B cell (primary cell): ENCODE measurements around the gene ETFA. TPM values are rescaled to one million over a fixed set of nuclear protein-coding genes. Genes with fewer than 3 reads are reported as not detected.

Experiments
- ATAC-seq: fragments of 200-7000 bp; cut with Tn5 transposase; one replicate; pipeline ENCODE4 v1.10.0; 2021; ENCODE audit warnings: low read depth, mild to moderate bottlenecking, moderate number of reproducible peaks, moderate library complexity
- CTCF ChIA-PET: fragments of 350-600 bp; sonication (Branson Sonifier 250); formaldehyde crosslinking; loops from one replicate; lab custom pipeline; 2021; ENCODE audit warnings: antibody characterized with exemption, inconsistent platforms; lab: Charles Lee
- POLR2A ChIA-PET: fragments of 350-600 bp; sonication (Branson Sonifier 250); formaldehyde crosslinking; loops from one replicate; lab custom pipeline; 2021; ENCODE audit warnings: antibody characterized with exemption; lab: Charles Lee
- DNase-seq: peaks from one replicate; pipeline ENCODE4 v3.0.0; 2013
- H2AFZ ChIP-seq: 2 replicates; pipeline ENCODE4 v1.6.1; 2012; ENCODE audit warnings: mild to moderate bottlenecking, low read depth, low read length; ENCODE audit not compliant: insufficient read depth, poor library complexity, severe bottlenecking
- H3K27ac ChIP-seq, 2 donors: 1 replicate in 1 of 2; 2 replicates in 1 of 2; pipeline ENCODE4 v1.5.1; 2012 to 2013; ENCODE audit warnings: low read length in 2 of 2, mild to moderate bottlenecking in 2 of 2, moderate library complexity in 1 of 2
- H3K27me3 ChIP-seq, 4 experiments: fragments of 200-600 bp in 1 of 4; sonication (generic) in 1 of 4; replicated peaks in 1 of 4; 1 replicate in 2 of 4; 2 replicates in 2 of 4; pipeline versions ENCODE4 v1.6.1 to v1.7.0; 2013 to 2016; ENCODE audit warnings: low read length in 3 of 4, mild to moderate bottlenecking in 2 of 4, mixed read lengths in 1 of 4, moderate library complexity in 1 of 4; ENCODE audit not compliant: insufficient read depth in 4 of 4, control insufficient read depth in 3 of 4; ENCODE audit errors: control extremely low read depth in 1 of 4
- H3K36me3 ChIP-seq, 2 experiments: replicated peaks in 1 of 2; 1 replicate in 1 of 2; 2 replicates in 1 of 2; pipeline versions ENCODE4 v1.6.1 to v1.7.1; 2013; ENCODE audit warnings: low read length in 1 of 2; ENCODE audit not compliant: insufficient read depth in 2 of 2, control insufficient read depth in 1 of 2; ENCODE audit errors: control extremely low read depth in 1 of 2, extremely low read depth in 1 of 2
- H3K4me1 ChIP-seq, 2 donors: fragments of 200-600 bp in 1 of 2; sonication (generic) in 1 of 2; 1 replicate in 1 of 2; 2 replicates in 1 of 2; pipeline versions ENCODE4 v1.5.1 to v1.6.1; 2013 to 2017; ENCODE audit warnings: low read length in 2 of 2; ENCODE audit not compliant: control insufficient read depth in 2 of 2, insufficient read depth in 2 of 2
- H3K4me2 ChIP-seq: replicated peaks from 2 replicates; pipeline ENCODE3; 2012; ENCODE audit warnings: mild to moderate bottlenecking, low read depth, low read length; ENCODE audit not compliant: poor library complexity, severe bottlenecking
- H3K4me3 ChIP-seq, 5 experiments: fragments of 200-600 bp in 1 of 5; sonication (generic) in 1 of 5; 1 replicate in 3 of 5; 2 replicates in 2 of 5; pipeline versions ENCODE4 v1.5.1 to v1.7.0; 2011 to 2016; ENCODE audit warnings: low read length in 4 of 5, mild to moderate bottlenecking in 4 of 5, low read depth in 2 of 5, control low read depth in 1 of 5, moderate library complexity in 1 of 5; ENCODE audit not compliant: insufficient read depth in 1 of 5; ENCODE audit errors: control extremely low read depth in 1 of 5, extremely low read depth in 1 of 5
- H3K79me2 ChIP-seq: fragments of 200-600 bp; sonication (generic); one replicate; pipeline ENCODE4 v1.6.0; 2016; ENCODE audit warnings: low read length; ENCODE audit not compliant: control insufficient read depth, insufficient read depth
- H3K9ac ChIP-seq: fragments of 200-600 bp; sonication (generic); 2 replicates; pipeline ENCODE4 v1.6.1; 2017; ENCODE audit warnings: mild to moderate bottlenecking, low read length, moderate library complexity
- H3K9me3 ChIP-seq, 3 donors: one replicate each; pipeline versions ENCODE4 v1.6.1 to v1.7.1; 2013; ENCODE audit warnings: low read length in 2 of 3; ENCODE audit not compliant: control insufficient read depth in 2 of 3, insufficient read depth in 1 of 3; ENCODE audit errors: control extremely low read depth in 1 of 3
- H4K20me1 ChIP-seq: 2 replicates; pipeline ENCODE4 v1.6.0; 2012; ENCODE audit warnings: mild to moderate bottlenecking, low read length; ENCODE audit not compliant: insufficient read depth, control insufficient read depth, poor library complexity, severe bottlenecking
- H3K27ac Mint-ChIP-seq: one replicate; pipeline ENCODE4 v1.8.0; 2021; ENCODE audit warnings: mixed read lengths
- H3K27me3 Mint-ChIP-seq: one replicate; pipeline ENCODE4 v1.8.0; 2021; ENCODE audit warnings: mixed read lengths
- H3K4me1 Mint-ChIP-seq: one replicate; pipeline ENCODE4 v1.8.0; 2021; ENCODE audit warnings: mixed read lengths
- H3K4me3 Mint-ChIP-seq: one replicate; pipeline ENCODE4 v1.8.0; 2021; ENCODE audit warnings: mixed read lengths
- H3K9me3 Mint-ChIP-seq: one replicate; pipeline ENCODE4 v1.8.0; 2022; ENCODE audit warnings: mixed read lengths; ENCODE audit not compliant: insufficient read depth
- CTCF ChIP-seq: fragments of 200-600 bp; IDR thresholded peaks from one replicate; pipeline ENCODE4 v1.8.0; 2022; ENCODE audit warnings: antibody characterized with exemption, mild to moderate bottlenecking
- EZH2 ChIP-seq: IDR thresholded peaks from 2 replicates; pipeline ENCODE4 v1.6.1; 2012; ENCODE audit warnings: borderline replicate concordance, low read depth, mild to moderate bottlenecking, moderate library complexity, low read length; ENCODE audit not compliant: insufficient read depth, poor library complexity, severe bottlenecking
- WGBS: methylation state at CpG from one replicate; pipeline ENCODE4 v1.1.5; 2013; ENCODE audit warnings: missing lambda C conversion rate; ENCODE audit not compliant: insufficient coverage; 5-methylcytosine and 5-hydroxymethylcytosine counted together
- intact Hi-C: fragments of 100-400 bp; cut with micrococcal nuclease; formaldehyde crosslinking; loops from one replicate; pipeline ENCODE4 v1.10.0; 2022
- polyA plus RNA-seq: library from polyadenylated mRNA; depleted of rRNA; stranded (reverse); fragments of >200 nt; gene quantifications from 2 replicates; pipeline ENCODE4 v1.2.3, GENCODE V29; 2012
- total RNA-seq, 2 donors: library from RNA; stranded (reverse); fragments of 120-200 nt in 1 of 2; gene quantifications; 1 replicate in 1 of 2; 2 replicates in 1 of 2; pipeline versions ENCODE4 v1.2.3 to v1.2.4, GENCODE V29; 2013 to 2022

Gene ETFA
- total and polyA plus RNA-seq, 2 donors (not counting 1 experiment from before 2014, with no cell fraction given) = 34.9 to 68.8 TPM

DNA sequence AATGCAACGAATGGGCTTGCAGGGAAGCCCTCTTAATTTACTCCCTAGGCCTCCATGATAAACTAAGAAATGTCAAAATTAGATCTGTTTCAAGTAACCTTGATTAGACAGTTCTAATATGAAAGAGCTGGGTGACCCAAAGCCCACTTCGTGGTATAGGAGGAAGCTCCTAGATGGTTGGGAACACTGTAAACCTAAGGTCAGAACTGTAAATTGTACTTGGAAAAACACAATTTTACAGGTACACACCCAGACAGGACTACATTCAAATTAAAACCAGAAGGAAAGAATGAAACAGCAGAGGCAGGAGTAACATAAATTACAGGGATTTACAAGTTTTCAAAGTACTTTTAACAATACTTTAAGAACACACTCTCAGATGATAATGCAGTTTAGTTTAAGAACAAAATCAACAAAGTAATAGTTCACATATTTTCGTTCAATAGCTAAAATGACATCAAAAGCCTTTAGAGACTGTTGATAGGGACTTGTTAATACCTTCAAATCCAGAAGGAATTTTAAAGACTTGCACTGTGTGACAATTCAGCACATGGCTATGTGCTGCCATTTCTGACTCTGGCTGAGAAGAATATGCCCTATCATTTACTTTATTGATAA, 43.7 kb upstream of the ETFA start:
- Histone ChIP-seq H3K4me1 (no peaks in the 10 kb centered on the region), H4K20me1 (no peaks in the 10 kb centered on the region)

More for the DNA sequence above, 43.7 kb upstream of the ETFA start:
- Histone ChIP-seq H3K9me3 (no peaks in the 10 kb centered on the region), H3K4me3 (no peak overlapping the region), H3K27me3 (no peaks in the 10 kb centered on the region), H3K79me2 (no peaks in the 10 kb centered on the region), H3K36me3 (no peaks in the 10 kb centered on the region), H2AFZ (no peak overlapping the region), H3K9ac (no peak overlapping the region), H3K4me2 (no peak overlapping the region), H3K27ac (no peak overlapping the region)
- 83% methylated on average over 1 of the region's 3 CpGs for WGBS
- no peak overlapping the region for H3K27ac Mint-ChIP-seq
- H3K4me3 Mint-ChIP-seq = no peak overlapping the region
- ChIA-PET CTCF (interaction anchor here (0.6 kb wide), 1 partner anchor 11 kb away, joined by 3 read pairs; no protein-coding TSS in a partner anchor), POLR2A (no interaction called here)
- H3K4me1 Mint-ChIP-seq = no peaks in the 10 kb centered on the region
- no peaks in the 10 kb centered on the region for H3K9me3 Mint-ChIP-seq
- TF ChIP-seq CTCF (no peak), EZH2 (no peak)
- H3K27me3 Mint-ChIP-seq = no peaks in the 10 kb centered on the region
- ATAC-seq (no peak), DNase-seq (no peak)
- intact Hi-C loops = no loop called here
